A549 (cell line): Measurements from ENCODE around the gene TMEM217.

Experiments
- BCL3 ChIP-seq: fragments of >200 bp; sonication (Bioruptor Twin); formaldehyde crosslinking; IDR thresholded peaks from 3 replicates; pipeline ENCODE4 v1.6.1; 2016
- CEBPB ChIP-seq, 2 experiments: fragments of >200 bp in 1 of 2; sonication (Bioruptor Twin) in 1 of 2; formaldehyde crosslinking in 1 of 2; IDR thresholded peaks; 2 replicates each; pipeline ENCODE4 v1.6.1; 2012 to 2016
- CHD2 ChIP-seq: fragments of 150-350 bp; IDR thresholded peaks from 2 replicates; pipeline ENCODE4 v1.6.1; 2014; ENCODE audit warnings: low read length; ENCODE audit not compliant: partially characterized antibody
- CTCF ChIP-seq: fragments of >200 bp; sonication (Bioruptor Twin); formaldehyde crosslinking; IDR thresholded peaks from 3 replicates; pipeline ENCODE4 v1.5.1; 2016
- E2F6 ChIP-seq: IDR thresholded peaks from 2 replicates; pipeline ENCODE4 v1.6.1; 2012; ENCODE audit warnings: low read depth, borderline replicate concordance
- KDM1A ChIP-seq: fragments of 200-600 bp; sonication (generic); IDR thresholded peaks from 2 replicates; pipeline ENCODE4 v1.6.1; 2016; ENCODE audit warnings: low read depth, mild to moderate bottlenecking
- MAFK ChIP-seq: fragments of 450-650 bp; IDR thresholded peaks from 2 replicates; pipeline ENCODE4 v1.6.1; 2014; ENCODE audit not compliant: partially characterized antibody
- MAX ChIP-seq: IDR thresholded peaks from 2 replicates; pipeline ENCODE4 v1.6.1; 2012
- MAZ ChIP-seq: fragments of 150-350 bp; IDR thresholded peaks from 2 replicates; pipeline ENCODE4 v1.6.1; 2014; ENCODE audit warnings: antibody characterized with exemption, low read depth, low read length, borderline replicate concordance
- NR3C1 ChIP-seq: fragments of >200 bp; sonication (Bioruptor Twin); formaldehyde crosslinking; IDR thresholded peaks from 3 replicates; pipeline ENCODE4 v1.6.1; 2017
- POLR2A ChIP-seq: IDR thresholded peaks from 2 replicates; pipeline ENCODE4 v1.6.1; 2012; ENCODE audit warnings: mild to moderate bottlenecking, low read length
- RAD21 ChIP-seq, 2 experiments: fragments of >200 bp in 1 of 2; sonication (Bioruptor Twin) in 1 of 2; formaldehyde crosslinking in 1 of 2; IDR thresholded peaks in 1 of 2; conservative IDR thresholded peaks in 1 of 2; 2 replicates in 1 of 2; 3 replicates in 1 of 2; pipeline ENCODE4 v1.6.1; 2012 to 2018; ENCODE audit warnings: inconsistent platforms in 1 of 2
- SMC3 ChIP-seq: fragments of >200 bp; sonication (Bioruptor Twin); formaldehyde crosslinking; IDR thresholded peaks from 3 replicates; pipeline ENCODE4 v1.6.1; 2018; ENCODE audit warnings: inconsistent platforms

GRCh38 chr6:37285861-37286311 lies 27.9 kb upstream of the TMEM217 start:
- TF ChIP-seq CTCF (no peak), CEBPB (IDR thresholded peaks at IDR 0.05) (no peak), POLR2A (no peak), MAFK (no peak), MAZ (no peak), MAX (no peak), RAD21 (conservative IDR thresholded peaks at IDR 0.05 in 1 of 2, IDR thresholded peaks at IDR 0.05 in 1 of 2) (no peak), KDM1A (no peak), E2F6 (no peak), BCL3 (no peak), NR3C1 (no peak), SMC3 (no peak), CHD2 (no peak)
